HUES64 (cell line): ENCODE results near the gene EDC3.

Experiments used
- H3K27ac ChIP-seq: 2 replicates; pipeline ENCODE4 v1.7.0; 2013; ENCODE audit warnings: low read depth, low read length, inconsistent platforms
- H3K27me3 ChIP-seq: 2 replicates; pipeline ENCODE4 v1.6.1; 2013; ENCODE audit warnings: mild to moderate bottlenecking, low read length; ENCODE audit not compliant: insufficient read depth
- H3K36me3 ChIP-seq: 2 replicates; pipeline ENCODE4 v1.6.1; 2013; ENCODE audit warnings: mild to moderate bottlenecking, low read length; ENCODE audit not compliant: insufficient read depth
- H3K4me1 ChIP-seq: 2 replicates; pipeline ENCODE4 v1.6.1; 2013; ENCODE audit warnings: mild to moderate bottlenecking, low read length, moderate library complexity; ENCODE audit not compliant: insufficient read depth
- H3K4me3 ChIP-seq: 2 replicates; pipeline ENCODE4 v1.5.1; 2013; ENCODE audit warnings: mild to moderate bottlenecking, low read length, moderate library complexity
- H3K9ac ChIP-seq: 2 replicates; pipeline ENCODE4 v1.6.1; 2013; ENCODE audit warnings: mild to moderate bottlenecking, low read depth, low read length
- H3K9me3 ChIP-seq: 2 replicates; pipeline ENCODE4 v1.6.1; 2013; ENCODE audit warnings: low read depth, low read length; ENCODE audit not compliant: insufficient read depth
- WGBS: fragments of 150-250, 120-280 bp; methylation state at CpG from one replicate; pipeline ENCODE4 v1.1.7; 2013; ENCODE audit warnings: missing lambda C conversion rate; 5-methylcytosine and 5-hydroxymethylcytosine counted together

The EDC3 gene

DNA sequence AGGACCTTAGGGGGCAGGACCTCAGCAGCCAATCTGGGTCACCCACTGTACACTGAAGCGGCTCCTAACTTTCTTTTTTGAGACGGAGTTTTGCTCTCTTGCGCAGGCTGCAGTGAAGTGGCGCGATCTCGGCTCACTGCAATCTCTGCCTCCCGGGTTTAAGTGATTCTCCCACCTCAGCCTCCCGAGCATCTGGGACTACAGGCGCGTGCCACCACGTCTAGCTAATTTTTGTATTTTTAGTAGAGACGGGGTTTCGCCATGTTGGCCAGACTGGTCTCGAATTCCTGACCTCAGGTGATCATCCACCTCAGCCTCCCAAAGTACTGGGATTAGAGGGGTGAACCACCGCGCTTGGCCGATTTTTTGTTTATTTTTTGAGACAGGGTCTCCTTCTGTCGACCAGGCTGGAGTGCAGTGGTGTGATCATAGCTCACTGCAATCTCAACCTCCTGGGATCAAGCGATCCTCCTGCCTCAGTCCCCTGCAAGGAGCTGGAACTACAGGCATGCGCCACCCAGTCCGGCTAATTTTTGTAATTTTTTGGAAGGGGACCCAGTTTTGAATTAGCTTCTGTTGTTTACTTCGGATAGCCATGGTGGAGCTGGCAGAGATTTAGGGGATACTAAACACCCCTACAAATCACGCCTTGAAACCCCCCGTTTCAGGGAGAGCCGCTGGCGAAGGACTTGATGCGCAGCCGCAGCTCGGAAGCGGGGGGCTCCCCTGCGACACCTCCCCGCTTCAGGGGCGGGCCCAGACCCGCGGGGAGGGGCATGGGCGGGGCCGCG, 81.7 kb downstream of the EDC3 start:
- Histone ChIP-seq H3K27ac (no peak overlapping the region), H3K4me1 (peaks cover 6% of the 10 kb centered on the region; the same call in 1 of the 2 replicates), H3K9me3 (no peaks in the 10 kb centered on the region), H3K36me3 (peaks cover 3% of the 10 kb centered on the region), H3K4me3 (peak overlapping the region; percentile 100), H3K9ac (peak overlapping the region; percentile 64), H3K27me3 (peaks cover 7% of the 10 kb centered on the region; the same call in 1 of the 2 replicates)
- WGBS, result 42% methylated on average over 38 of the region's 38 CpGs

DNA sequence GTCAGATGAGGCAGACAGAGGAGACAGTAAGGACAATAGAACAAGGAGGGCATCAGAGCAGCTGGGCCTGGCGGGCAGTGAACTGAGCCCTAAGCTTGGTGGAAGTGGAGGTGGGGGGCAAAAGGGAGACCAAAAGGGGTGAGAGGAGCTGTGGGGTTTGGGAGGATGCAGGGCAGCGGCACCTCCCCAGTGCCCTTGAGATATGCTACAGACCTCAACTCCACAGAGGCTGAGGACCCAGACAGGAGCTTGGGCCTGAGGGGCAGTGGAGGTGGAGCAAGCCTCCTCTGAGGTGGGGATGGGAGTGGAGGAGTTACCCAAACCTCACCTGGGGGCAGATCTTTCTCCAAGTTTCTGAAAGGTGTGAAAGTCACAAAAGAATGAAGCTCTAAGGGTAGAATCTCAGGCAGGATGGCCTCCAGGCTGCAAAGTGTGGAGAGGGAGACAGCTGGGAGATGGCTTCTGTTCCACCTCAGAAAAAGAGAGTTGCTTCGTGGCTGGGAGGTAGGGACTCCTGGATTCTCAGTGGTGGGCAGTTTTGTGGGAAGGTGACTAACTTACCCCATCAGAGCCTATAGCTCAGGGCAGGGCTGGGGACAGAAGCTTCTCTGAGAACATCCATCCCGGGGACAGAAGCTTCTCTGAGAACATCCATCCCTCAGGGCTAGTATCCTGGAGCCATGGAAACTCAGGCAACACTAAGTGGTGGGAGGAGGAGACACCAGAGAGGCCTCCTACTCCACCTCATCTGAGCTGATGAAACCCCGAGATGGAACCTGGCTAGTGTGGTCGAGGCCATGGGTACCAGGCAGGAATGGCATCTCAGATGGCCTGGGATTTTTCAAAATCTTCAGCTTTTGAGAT, 82.5 kb downstream of the EDC3 start:
- H3K36me3 ChIP-seq, result no peaks in the 10 kb centered on the region
- H3K9me3 ChIP-seq, result no peaks in the 10 kb centered on the region
- H3K9ac ChIP-seq, result no peak overlapping the region
- WGBS, result 92% methylated on average over 6 of the region's 6 CpGs
- no peak overlapping the region for H3K27ac ChIP-seq
- peaks cover 7% of the 10 kb centered on the region; the same call in 1 of the 2 replicates for H3K27me3 ChIP-seq
- no peak overlapping the region for H3K4me3 ChIP-seq
- H3K4me1 ChIP-seq, result peaks cover 6% of the 10 kb centered on the region; the same call in 1 of the 2 replicates

DNA sequence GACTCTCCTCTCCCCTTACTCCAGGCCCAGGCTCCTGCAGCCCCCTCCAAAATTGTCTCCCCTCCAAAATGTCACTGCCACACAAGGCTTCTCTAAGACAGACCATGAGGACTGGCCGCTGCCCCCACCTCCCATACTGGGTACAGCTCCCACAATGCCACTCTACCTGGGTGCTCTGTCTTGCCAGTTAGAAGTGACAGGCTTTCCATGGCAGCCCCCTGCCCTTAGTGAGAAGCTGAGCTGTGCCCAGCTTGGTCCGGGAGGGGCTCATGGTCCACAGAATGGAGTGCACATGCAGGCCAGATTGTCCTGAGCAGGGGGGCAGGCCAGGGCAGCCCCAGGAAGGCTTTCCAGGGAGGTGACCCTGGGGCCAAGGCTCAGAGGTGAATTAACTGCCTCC, 83.1 kb downstream of the EDC3 start:
- no peak overlapping the region for H3K9ac ChIP-seq
- H3K9me3 ChIP-seq, result no peaks in the 10 kb centered on the region
- H3K27me3 ChIP-seq, result peaks cover 7% of the 10 kb centered on the region; the same call in 1 of the 2 replicates
- no peaks in the 10 kb centered on the region for H3K36me3 ChIP-seq
- no peak overlapping the region for H3K27ac ChIP-seq
- no peak overlapping the region for H3K4me3 ChIP-seq
- WGBS, result 85% methylated on average over 2 of the region's 2 CpGs
- peaks cover 6% of the 10 kb centered on the region; the same call in 1 of the 2 replicates for H3K4me1 ChIP-seq

DNA sequence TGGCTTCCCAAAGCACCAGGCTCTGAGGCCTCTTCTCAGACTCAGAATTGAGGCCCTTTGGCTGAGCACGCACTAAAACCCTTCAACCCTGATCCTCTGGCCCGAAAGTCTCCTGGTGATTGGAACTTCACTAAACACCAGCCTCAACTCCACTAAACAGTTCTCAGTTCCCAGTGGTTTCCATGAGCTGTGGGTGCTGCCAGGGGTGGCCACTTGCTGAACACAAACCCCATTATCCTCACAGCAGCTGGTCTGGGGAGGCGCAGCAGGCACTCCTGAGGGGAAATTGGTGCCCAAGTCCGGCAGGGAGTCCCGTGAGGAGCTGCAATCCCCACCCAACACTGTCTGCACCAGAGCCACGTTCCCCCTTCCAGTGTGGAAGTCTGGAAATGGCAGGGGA, 84.0 kb downstream of the EDC3 start:
- H3K27ac ChIP-seq, result no peak overlapping the region
- 93% methylated on average over 6 of the region's 6 CpGs for WGBS
- H3K4me3 ChIP-seq, result no peak overlapping the region
- H3K36me3 ChIP-seq, result no peaks in the 10 kb centered on the region
- H3K4me1 ChIP-seq, result peaks cover 3% of the 10 kb centered on the region; the same call in 1 of the 2 replicates
- H3K27me3 ChIP-seq, result peaks cover 7% of the 10 kb centered on the region; the same call in 1 of the 2 replicates
- no peaks in the 10 kb centered on the region for H3K9me3 ChIP-seq
- no peak overlapping the region for H3K9ac ChIP-seq

DNA sequence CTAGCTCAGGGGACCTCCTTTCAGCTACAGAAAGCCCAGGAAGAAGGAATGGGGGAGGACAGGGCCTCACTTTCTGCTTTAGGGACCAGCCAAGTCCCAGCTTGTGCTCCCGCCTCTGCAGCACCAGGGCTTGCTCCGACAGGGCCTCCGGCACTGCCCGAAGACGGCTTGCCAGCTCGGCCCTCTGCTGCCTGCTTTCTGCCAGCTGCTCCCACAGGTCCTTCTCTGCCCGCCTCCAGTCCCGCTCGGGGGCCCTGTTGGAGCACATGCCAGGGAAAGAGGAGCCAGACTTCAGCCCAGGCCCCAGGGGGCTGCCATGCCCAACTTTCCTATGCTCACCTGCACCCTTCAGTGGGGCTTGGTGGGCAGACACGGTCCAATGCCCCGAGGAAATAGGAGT, 84.5 kb downstream of the EDC3 start:
- 94% methylated on average over 11 of the region's 11 CpGs for WGBS
- peaks cover 7% of the 10 kb centered on the region; the same call in 1 of the 2 replicates for H3K27me3 ChIP-seq
- H3K27ac ChIP-seq, result no peak overlapping the region

DNA sequence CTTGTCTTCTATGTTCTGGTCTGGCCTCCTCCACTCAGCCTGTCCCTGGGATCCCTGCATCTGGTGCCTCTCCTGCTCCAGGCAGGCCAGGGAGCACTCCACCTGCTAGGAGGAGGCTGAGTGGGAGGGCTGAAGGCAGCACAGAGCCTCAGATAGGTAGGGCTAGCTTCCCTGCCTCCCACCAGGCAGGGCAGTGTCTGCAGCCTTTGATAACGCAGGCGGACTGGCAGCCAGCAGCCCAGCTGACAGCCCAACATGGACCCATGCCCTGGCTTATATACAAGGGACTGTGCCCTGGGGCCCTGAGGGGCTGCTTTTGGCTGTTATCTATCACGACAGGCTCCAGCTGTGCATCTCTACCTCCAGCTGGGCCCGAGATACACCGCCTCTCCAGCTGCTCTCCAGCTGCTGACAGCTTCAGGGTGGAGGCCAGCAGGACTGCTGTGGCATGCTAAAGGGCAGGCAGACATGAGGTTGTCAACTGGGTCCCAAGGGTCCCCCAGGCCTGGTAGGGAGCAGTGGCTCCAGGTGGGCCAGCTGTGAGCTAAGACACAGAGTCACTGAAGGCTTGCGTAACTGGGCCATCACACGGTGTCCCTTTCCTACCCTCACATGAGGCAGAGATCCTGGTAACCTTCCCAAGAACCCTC, 85.4 kb downstream of the EDC3 start:
- Histone ChIP-seq H3K36me3 (no peaks in the 10 kb centered on the region), H3K27me3 (peaks cover 7% of the 10 kb centered on the region; the same call in 1 of the 2 replicates), H3K27ac (no peak overlapping the region), H3K9ac (no peak overlapping the region; the same call in 1 of the 2 replicates), H3K4me3 (no peak overlapping the region), H3K4me1 (no peaks in the 10 kb centered on the region; the same call in 1 of the 2 replicates), H3K9me3 (no peaks in the 10 kb centered on the region)
- 74% methylated on average over 7 of the region's 7 CpGs for WGBS

More for the DNA sequence above, 84.5 kb downstream of the EDC3 start:
- Histone ChIP-seq H3K9me3 (no peaks in the 10 kb centered on the region), H3K4me1 (no peaks in the 10 kb centered on the region; the same call in 1 of the 2 replicates), H3K4me3 (no peak overlapping the region), H3K9ac (no peak overlapping the region), H3K36me3 (no peaks in the 10 kb centered on the region)

DNA sequence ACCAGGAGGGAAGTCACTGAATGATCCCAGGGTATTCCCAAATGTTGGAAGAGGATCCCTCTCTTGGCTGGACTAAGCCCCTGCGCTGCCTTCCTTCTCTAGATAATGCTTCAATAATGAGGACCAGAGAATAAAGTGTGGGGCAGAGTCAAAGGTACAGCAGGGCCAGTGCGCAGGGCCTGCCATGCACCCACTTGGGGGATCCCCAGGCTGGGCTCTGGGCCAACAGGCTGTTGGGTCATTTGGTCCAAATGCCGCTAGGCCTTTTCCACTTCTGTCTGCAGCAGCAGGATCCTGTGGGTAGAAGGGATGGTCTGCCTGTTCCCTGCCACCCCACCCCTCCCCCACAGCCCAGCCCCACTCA, 85.9 kb downstream of the EDC3 start:
- Histone ChIP-seq H3K27ac (no peak overlapping the region), H3K27me3 (peaks cover 7% of the 10 kb centered on the region; the same call in 1 of the 2 replicates), H3K36me3 (no peaks in the 10 kb centered on the region), H3K4me3 (no peak overlapping the region), H3K9me3 (no peaks in the 10 kb centered on the region), H3K9ac (no peak overlapping the region; the same call in 1 of the 2 replicates), H3K4me1 (no peaks in the 10 kb centered on the region; the same call in 1 of the 2 replicates)
- WGBS, result 92% methylated on average over 3 of the region's 3 CpGs

DNA sequence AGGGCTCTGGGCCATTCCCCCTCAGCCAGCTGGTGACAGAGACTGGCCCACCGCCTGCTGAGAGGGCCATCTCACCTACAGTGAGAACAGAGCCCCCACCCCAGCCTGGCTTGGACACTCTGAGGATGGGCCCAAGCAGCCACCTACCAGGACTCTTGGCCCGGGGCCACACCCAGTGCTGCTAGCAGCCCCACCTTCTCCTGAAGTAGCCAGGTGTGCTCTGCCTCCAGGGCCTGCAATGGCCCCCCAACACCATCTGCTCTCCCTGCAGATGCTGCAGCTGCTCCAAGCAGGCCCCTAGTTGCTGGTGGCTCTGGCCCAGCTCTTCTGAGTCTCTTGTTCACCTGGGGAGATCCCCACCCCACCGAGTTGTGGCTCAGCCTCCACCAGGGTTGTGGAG, 87.0 kb downstream of the EDC3 start:
- no peak overlapping the region for H3K4me3 ChIP-seq
- H3K36me3 ChIP-seq, result no peaks in the 10 kb centered on the region
- no peak overlapping the region for H3K27ac ChIP-seq
- peaks cover 7% of the 10 kb centered on the region; the same call in 1 of the 2 replicates for H3K27me3 ChIP-seq
- H3K9me3 ChIP-seq, result no peaks in the 10 kb centered on the region
- H3K9ac ChIP-seq, result no peak overlapping the region
- WGBS, result 91% methylated on average over 3 of the region's 3 CpGs
- H3K4me1 ChIP-seq, result no peaks in the 10 kb centered on the region

DNA sequence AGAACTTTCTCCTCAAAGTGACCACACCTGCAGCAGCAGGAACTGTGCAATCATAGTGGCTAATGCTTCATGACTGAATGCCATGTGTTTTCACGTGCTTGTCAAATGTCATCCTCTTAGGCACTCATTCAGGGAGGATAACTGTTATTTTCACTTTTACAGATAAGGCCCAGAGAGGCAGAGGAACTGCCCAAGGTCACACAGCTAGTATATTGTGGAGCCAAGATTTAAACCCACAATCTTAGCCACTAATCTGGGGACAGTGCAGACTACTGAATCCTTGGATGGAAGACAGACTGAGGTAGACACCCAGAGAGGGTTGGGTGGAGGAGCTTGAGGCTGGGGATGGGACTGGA, 90.1 kb downstream of the EDC3 start:
- H3K36me3 ChIP-seq, result no peaks in the 10 kb centered on the region
- H3K4me1 ChIP-seq, result no peaks in the 10 kb centered on the region
- no peak overlapping the region for H3K4me3 ChIP-seq
- H3K27me3 ChIP-seq, result no peaks in the 10 kb centered on the region
- no peak overlapping the region for H3K9ac ChIP-seq
- no peak overlapping the region for H3K27ac ChIP-seq
- no peaks in the 10 kb centered on the region for H3K9me3 ChIP-seq
- WGBS, result 92% methylated on average over 1 of the region's 1 CpG

DNA sequence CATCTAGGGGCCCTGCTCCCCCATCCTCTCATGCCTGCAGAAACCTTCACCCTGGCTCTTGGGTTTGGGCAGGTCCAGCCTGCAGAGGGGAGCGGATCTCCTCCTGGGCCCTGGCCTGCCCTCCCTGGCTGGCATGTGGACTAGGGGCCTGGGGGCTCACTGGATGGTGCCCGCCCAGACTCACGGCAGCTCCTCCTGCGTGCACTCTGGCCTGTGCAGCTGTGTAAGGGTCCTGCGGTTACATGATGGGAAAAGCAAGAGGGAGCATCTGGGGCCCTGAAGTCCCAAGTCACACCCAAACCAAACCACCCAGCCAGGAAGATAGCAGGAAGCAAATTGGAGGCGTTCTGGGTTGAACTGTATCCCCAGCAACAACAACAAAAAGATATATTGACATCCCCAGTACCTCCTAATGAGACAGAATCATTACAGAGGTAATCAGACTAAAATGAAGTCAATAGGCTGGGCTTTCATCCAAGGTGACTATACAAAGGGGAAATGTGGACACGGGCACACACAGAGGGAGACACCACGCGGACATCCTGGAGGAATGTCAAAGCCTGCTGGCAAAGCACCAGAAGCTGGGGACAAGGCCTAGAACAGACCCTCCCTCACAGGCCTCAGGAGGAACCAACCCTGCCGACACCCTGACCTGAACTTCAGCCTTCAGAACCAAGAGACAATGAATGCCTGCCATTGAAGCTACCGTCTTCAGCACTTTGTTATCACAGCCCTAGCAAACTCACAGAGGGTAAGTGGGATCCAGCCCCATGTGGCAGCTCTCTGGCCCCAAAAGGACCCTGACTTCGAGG, 90.6 kb downstream of the EDC3 start:
- H3K27me3 ChIP-seq, result no peaks in the 10 kb centered on the region
- no peak overlapping the region for H3K9ac ChIP-seq
- no peaks in the 10 kb centered on the region for H3K36me3 ChIP-seq
- H3K27ac ChIP-seq, result no peak overlapping the region
- H3K4me3 ChIP-seq, result no peak overlapping the region
- WGBS, result 94% methylated on average over 12 of the region's 12 CpGs
- no peaks in the 10 kb centered on the region for H3K9me3 ChIP-seq
- H3K4me1 ChIP-seq, result no peaks in the 10 kb centered on the region
